Colon (tissue), 2 donors: ENCODE data around the gene AMBRA1.

ENCODE experiments used
- FAIRE-seq: peaks from 2 replicates; lab custom pipeline; 2012; peaks lifted over from hg19 to GRCh38; lab: Jason Lieb, UNC
- donor health status: control.
- donor health status: control.

AMBRA1 gene

GRCh38 chr11:46367244-46367915, 226.4 kb downstream of the AMBRA1 start:
- no peak for FAIRE-seq

DNA sequence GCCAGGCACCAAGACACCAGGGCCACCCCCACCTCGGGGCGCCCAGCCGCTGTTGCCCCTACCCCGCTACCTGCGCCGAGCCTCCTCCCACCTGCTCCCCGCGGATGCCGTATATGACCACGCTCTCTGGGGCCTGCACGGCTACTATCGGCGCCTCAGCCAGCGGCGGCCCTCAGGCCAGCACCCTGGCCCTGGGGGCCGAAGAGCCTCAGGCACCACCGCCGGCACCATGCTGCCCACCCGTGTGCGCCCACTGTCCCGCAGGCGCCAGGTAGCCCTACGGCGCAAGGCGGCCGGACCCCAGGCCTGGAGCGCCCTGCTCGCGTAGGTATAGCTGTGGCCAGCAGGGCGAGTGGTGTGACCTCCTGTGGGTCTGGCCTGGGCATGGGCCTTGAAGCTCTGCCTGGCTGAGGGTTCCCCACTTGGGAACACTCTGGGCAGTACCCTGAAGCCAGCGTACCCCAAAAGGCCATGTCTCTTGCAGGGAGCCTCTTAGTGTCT, 227.1 kb downstream of the AMBRA1 start:
- no peak for FAIRE-seq

- FAIRE-seq: no peak
These were observed 227.6 kb downstream of the AMBRA1 start for GRCh38 chr11:46366260-46366659.

DNA sequence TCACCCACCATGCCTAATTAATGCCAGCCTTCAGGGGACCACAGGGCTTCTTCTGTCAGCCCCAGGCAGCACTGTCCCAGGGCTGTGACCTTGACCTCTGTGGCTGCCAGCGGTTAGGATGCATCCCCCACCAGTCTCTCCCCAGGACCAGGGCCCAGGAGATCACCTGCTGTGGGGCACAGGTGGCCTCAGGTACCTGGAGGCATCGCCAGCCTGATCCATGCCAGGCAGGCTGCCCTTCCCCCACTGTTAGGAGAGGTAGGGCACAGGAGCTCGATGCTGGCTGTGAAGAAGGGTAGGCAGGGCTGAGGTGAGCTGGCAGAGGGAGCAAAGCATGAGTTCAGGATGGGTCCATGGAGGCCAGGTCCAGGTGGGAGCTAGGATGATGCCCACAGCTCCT, 229.0 kb downstream of the AMBRA1 start:
- FAIRE-seq: no peak

- no peak for FAIRE-seq
These were observed 229.8 kb downstream of the AMBRA1 start for GRCh38 chr11:46364056-46364455.

- no peak for FAIRE-seq
These were observed 230.3 kb downstream of the AMBRA1 start for GRCh38 chr11:46363455-46364005.

- no peak for FAIRE-seq
These were observed 230.8 kb downstream of the AMBRA1 start for GRCh38 chr11:46363031-46363407.

GRCh38 chr11:46362156-46363030, 231.4 kb downstream of the AMBRA1 start:
- no peak for FAIRE-seq

DNA sequence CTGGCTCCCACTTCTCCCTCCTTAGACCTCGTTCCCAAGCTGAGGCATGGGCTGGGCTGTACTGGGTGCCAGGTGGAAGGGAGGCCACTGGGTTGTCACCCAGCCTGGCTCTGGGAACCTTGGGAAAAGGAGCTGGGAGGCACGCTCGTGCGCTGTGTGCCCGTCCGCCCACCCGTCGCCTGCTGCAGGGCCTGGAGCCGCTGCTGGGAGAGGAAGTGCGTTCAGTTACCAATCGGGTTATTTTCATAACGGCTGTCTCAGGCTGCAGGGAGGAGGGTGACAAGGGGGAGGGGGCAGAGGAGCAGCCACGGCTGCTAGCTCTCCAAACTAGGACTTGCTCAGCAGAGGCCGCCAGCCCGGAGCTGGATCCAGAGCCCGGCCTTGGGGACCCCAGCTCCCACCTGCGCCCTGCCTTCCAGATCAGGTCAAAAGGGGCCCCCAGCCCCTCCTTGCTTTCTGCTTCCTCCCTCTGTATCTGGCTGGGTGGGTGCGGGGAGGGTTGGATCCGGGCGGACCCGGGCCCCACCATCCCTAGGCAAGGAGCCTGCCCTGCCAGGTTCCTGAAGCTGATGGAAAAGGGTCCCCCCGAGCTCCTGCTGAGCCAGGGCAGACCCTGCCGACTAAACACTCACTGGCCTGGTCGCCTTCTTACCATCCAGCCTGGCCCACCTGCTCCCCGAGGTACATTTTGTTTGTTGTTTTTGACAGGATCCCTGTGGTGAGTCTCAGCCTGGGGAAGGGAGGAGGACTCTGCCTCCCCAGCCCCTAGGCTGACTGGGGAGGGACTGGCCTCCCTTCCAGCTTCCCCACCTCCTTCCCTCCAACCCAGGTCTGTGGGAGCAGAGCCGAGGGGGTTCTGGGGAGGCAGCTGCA, 232.3 kb downstream of the AMBRA1 start:
- no peak for FAIRE-seq

- FAIRE-seq: no peak
These were observed 232.9 kb downstream of the AMBRA1 start for GRCh38 chr11:46360878-46361277.

GRCh38 chr11:46359953-46360352, 233.9 kb downstream of the AMBRA1 start:
- FAIRE-seq: no peak

- FAIRE-seq: no peak
These were observed 236.3 kb downstream of the AMBRA1 start for GRCh38 chr11:46357483-46357936.

DNA sequence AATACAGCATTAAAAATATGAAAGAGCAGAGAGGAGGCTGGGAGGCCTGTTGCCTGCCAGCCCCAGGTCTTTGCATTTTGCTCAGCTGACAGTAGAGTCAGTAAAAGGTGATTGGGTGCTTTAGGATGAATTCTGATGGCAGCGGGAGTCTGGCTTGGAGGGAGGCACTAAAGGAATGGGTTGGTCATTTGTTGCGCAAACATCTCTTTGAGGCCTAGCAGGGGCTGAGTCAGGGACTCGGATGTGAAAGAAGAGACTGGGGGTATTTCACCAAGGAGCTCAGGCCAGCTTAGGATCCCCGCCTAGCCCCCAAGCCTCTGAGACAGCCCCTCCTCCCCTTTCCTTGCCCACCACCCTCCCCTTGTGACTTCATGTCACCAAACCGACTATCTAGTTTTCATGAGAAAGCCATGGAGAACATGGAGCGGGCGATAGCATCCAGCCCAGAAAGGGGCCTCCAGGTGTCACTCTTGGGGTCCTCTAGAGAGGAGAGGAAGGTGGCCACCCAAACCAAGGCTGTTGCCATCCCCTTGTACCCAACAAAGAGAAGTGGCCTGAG, 236.8 kb downstream of the AMBRA1 start:
- FAIRE-seq: no peak

DNA sequence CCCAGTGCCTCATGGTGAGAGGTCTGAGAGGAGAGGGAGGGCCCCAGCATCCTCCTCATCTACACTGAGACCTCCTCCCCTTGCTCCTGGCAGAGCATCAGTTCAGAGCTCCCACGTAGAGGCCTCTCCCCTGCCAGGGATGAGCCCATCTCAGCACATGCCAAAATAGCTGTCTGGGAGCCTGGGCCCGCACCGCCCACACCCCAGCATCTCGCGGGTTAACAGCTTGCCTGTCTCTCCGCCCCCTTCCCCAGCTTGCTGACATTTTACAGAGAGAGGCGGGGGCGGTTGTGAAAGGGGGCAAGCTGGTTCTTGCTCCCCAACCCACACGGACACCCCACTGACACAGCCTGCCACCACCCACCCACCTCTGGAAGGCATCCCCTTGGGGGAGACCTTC, 240.1 kb downstream of the AMBRA1 start:
- no peak for FAIRE-seq

DNA sequence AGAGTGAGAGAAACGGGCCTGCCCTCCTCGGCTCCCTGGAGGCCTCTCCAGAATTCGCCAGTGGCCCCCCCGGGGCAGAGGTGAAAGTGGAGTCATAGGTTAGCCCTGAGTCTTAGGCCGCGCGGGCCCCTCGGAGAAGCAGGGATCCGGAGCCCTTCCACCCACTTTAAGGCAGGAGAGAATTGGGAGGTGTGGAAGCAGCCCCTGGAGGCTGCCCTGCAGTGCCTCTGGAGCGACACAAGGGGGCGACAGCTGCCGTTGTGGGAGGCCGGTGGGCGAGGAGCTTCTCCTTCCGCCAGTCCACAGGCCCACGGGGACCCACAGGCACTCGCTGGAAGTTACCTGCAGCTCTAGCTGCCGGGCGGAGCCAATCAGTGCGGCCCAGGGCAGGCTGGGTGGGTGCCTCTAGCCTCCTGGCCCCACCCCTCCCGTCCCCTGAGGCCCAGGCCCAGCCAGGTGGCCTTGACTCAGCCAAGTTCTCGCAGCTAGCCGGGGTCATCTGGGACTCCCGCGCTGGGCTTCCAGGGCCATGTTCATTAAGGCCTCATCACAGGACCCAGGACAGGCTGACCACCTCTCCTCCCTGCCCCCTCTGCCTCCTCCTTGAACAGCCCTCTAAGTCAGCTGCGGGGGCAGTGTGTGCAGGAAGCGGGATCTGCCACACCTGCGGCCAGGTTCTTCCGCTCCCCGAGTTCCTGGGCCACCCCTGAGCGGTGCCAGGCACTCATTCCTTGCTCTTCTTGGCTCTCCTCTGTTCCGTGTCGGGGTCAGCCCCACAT, 241.6 kb downstream of the AMBRA1 start:
- no peak for FAIRE-seq

- no peak for FAIRE-seq
These were observed 242.2 kb downstream of the AMBRA1 start for GRCh38 chr11:46351606-46352005.

- FAIRE-seq: no peak
These were observed 242.7 kb downstream of the AMBRA1 start for GRCh38 chr11:46351148-46351547.

DNA sequence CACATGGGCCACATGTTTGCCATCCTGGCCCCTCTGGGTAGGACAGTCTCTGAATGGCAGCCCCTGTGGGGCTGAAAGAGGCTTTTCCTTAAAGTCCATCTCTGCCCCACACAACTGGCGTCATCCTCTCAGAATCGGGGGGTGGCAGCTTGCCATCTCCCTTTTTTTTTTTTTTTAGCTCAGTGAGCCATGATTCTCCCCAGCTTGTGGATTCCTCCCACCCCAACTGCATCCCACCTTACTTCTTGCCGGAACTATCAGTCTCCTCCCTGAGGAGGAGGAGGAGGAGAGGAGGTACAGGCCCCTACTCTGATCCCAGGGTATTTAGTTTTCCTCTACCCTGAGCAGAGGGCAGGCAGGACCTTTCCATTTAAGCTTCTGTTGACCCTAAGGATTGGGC, 243.1 kb downstream of the AMBRA1 start:
- no peak for FAIRE-seq

DNA sequence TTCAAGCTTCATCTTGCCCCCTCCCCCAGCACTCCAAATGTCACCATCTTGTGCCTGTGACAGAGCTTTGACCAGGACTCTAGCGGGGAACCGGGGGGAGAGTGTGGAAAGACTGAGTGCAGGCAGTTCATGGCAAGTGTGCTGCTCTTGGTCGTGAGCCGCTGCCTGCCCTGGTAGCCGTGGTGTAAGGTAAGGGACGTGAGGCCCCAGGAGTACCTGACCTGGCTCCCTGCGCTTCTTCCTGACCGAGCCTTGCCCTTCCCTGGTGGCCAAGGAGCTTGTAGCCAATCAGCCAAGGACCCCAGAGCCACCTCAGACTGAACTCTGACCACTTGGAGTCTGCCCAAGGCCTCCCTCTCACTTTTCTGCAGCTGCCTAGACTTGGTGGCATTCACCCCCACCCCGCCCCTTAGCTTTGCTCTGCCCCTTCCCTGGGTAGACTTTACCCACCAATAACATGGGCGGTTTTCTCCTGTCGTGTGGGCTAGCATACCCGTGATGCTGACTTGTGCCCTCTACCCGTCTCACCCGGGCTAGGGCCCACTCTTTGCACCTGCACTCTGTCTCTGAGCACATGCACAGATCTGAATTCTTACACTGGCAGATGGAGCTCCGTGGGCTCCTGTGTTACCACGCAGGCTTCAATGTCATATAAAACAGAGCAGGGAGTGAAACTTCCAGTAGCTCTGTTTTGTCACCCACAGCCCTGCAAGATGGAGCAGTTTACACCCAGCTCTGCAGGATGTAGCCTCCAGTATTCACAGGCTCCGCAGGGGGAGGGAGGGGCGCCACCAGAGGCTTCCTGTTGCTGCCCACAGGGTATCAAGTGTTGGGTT, 245.0 kb downstream of the AMBRA1 start:
- FAIRE-seq: no peak
